HepG2 (cell line): ENCODE measurements around the gene PIK3C2B. TPM values are rescaled to one million over a fixed set of nuclear protein-coding genes. Genes with fewer than 3 reads are reported as not detected.
A peak's percentile ranks its signal among the peaks of the same experiment; 100 is the strongest.

Experiments
- DNMT3B ChIP-seq: conservative IDR thresholded peaks from 2 replicates; pipeline ENCODE4 v1.6.1; 2016; ENCODE audit warnings: missing biosample characterization, control low read depth
- HMGXB4 ChIP-seq, 2 experiments: sonication (generic) in 1 of 2; formaldehyde crosslinking in 1 of 2; IDR thresholded peaks; 2 replicates each; pipeline versions ENCODE4 v1.4.0 to v1.6.1; 2018 to 2020; ENCODE audit warnings: missing genetic modification reagents in 2 of 2, borderline replicate concordance in 1 of 2, low read depth in 1 of 2, mild to moderate bottlenecking in 1 of 2, missing biosample characterization in 1 of 2
- KAT8 ChIP-seq: IDR thresholded peaks from 2 replicates; pipeline ENCODE4 v1.6.1; 2016; ENCODE audit warnings: missing genetic modification reagents, missing compliant biosample characterization
- KLF16 ChIP-seq, 2 experiments: sonication (generic) in 1 of 2; formaldehyde crosslinking in 1 of 2; IDR thresholded peaks; 2 replicates each; pipeline versions ENCODE4 v1.6.1 to v1.8.0; 2016 to 2023; ENCODE audit warnings: missing genetic modification reagents in 2 of 2, missing compliant biosample characterization in 1 of 2
- KMT2B ChIP-seq: IDR thresholded peaks from 2 replicates; pipeline ENCODE4 v1.6.1; 2016; ENCODE audit warnings: missing genetic modification reagents, missing compliant biosample characterization
- NFIB ChIP-seq: sonication (generic); formaldehyde crosslinking; IDR thresholded peaks from 2 replicates; pipeline ENCODE4 v1.9.0; 2021; ENCODE audit warnings: missing genetic modification reagents, mild to moderate bottlenecking, borderline replicate concordance
- NR2F1 ChIP-seq, 2 experiments: fragments of 450-650 bp in 1 of 2; formaldehyde crosslinking in 1 of 2; IDR thresholded peaks; 2 replicates each; pipeline versions ENCODE4 v1.5.0 to v1.6.1; 2016 to 2020; ENCODE audit warnings: mild to moderate bottlenecking in 1 of 2, missing compliant biosample characterization in 1 of 2, missing genetic modification reagents in 1 of 2, moderate library complexity in 1 of 2
- THYN1 ChIP-seq: sonication (generic); formaldehyde crosslinking; IDR thresholded peaks from 2 replicates; pipeline ENCODE4 v1.8.1; 2023; ENCODE audit warnings: low read depth, mild to moderate bottlenecking, moderate library complexity, missing genetic modification reagents, borderline replicate concordance
- YEATS4 ChIP-seq: sonication (generic); formaldehyde crosslinking; IDR thresholded peaks from 2 replicates; pipeline ENCODE4 v1.4.0; 2020; ENCODE audit warnings: missing genetic modification reagents, borderline replicate concordance
- ZNF12 ChIP-seq: sonication (generic); formaldehyde crosslinking; IDR thresholded peaks from 2 replicates; pipeline ENCODE4 v1.5.0; 2020; ENCODE audit warnings: missing genetic modification reagents
- ZNF333 ChIP-seq: sonication (generic); formaldehyde crosslinking; IDR thresholded peaks from 2 replicates; pipeline ENCODE4 v1.4.0; 2020; ENCODE audit warnings: mild to moderate bottlenecking, missing genetic modification reagents, borderline replicate concordance
- ZNF564 ChIP-seq: sonication (generic); formaldehyde crosslinking; IDR thresholded peaks from 2 replicates; pipeline ENCODE4 v1.8.1; 2023; ENCODE audit warnings: mild to moderate bottlenecking, missing genetic modification reagents
- ZNF629 ChIP-seq: sonication (generic); formaldehyde crosslinking; conservative IDR thresholded peaks from 2 replicates; pipeline ENCODE4 v1.5.0; 2020; ENCODE audit warnings: missing genetic modification reagents
- ZNF790 ChIP-seq: sonication (generic); formaldehyde crosslinking; IDR thresholded peaks from 2 replicates; pipeline ENCODE4 v1.8.0; 2022; ENCODE audit warnings: missing genetic modification reagents, mild to moderate bottlenecking, borderline replicate concordance
- polyA plus RNA-seq, 8 experiments: library from polyadenylated mRNA; depleted of rRNA in 3 of 8; stranded (reverse) in 7 of 8; unstranded in 1 of 8; fragments of >200 nt; fragmentation: Illumina TruSeq in 4 of 8; extraction: Trizol in 4 of 8; gene quantifications; 2 replicates each; pipeline versions ENCODE4 v1.2.1 to v1.2.3, GENCODE V29; 2011 to 2016; ENCODE audit warnings: low read depth in 4 of 8, missing spikeins in 1 of 8, mixed read lengths in 1 of 8; ENCODE audit not compliant: insufficient read depth in 1 of 8
- total RNA-seq, 5 experiments: library from RNA; depleted of rRNA; stranded (reverse); fragments of >200 nt; fragmentation: Illumina TruSeq; extraction: Trizol; gene quantifications; 2 replicates each; pipeline ENCODE4 v1.2.3, GENCODE V29; 2016; ENCODE audit warnings: low read depth in 1 of 5
- TF ChIP-seq, protein P1 (sequence below): sonication (generic); formaldehyde crosslinking; IDR thresholded peaks from 2 replicates; pipeline ENCODE4 v1.5.0; 2020; ENCODE audit warnings: mild to moderate bottlenecking, missing genetic modification reagents
- TF ChIP-seq, protein P2 (sequence below): sonication (generic); formaldehyde crosslinking; IDR thresholded peaks from 2 replicates; pipeline ENCODE4 v1.5.0; 2020; ENCODE audit warnings: missing genetic modification reagents
- TF ChIP-seq, protein P3 (sequence below): IDR thresholded peaks from 2 replicates; pipeline ENCODE4 v1.6.1; 2018; ENCODE audit warnings: missing genetic modification reagents, mild to moderate bottlenecking, missing compliant biosample characterization
- TF ChIP-seq, protein P4 (sequence below): sonication (generic); formaldehyde crosslinking; IDR thresholded peaks from 2 replicates; pipeline ENCODE4 v1.4.0; 2020; ENCODE audit warnings: missing genetic modification reagents
- TF ChIP-seq, protein P5 (sequence below): IDR thresholded peaks from 2 replicates; pipeline ENCODE4 v1.6.1; 2012; ENCODE audit warnings: inconsistent platforms

Gene PIK3C2B
- total and polyA plus RNA-seq, 2 of the 13 experiments (the other 11 are each of a cell fraction or from before 2014, with no cell fraction given): 3.4 to 4.5 TPM

GRCh38 chr1:204507317-204508105, 12.9 kb upstream of the PIK3C2B start (continued):
- TF ChIP-seq, protein P1, sequence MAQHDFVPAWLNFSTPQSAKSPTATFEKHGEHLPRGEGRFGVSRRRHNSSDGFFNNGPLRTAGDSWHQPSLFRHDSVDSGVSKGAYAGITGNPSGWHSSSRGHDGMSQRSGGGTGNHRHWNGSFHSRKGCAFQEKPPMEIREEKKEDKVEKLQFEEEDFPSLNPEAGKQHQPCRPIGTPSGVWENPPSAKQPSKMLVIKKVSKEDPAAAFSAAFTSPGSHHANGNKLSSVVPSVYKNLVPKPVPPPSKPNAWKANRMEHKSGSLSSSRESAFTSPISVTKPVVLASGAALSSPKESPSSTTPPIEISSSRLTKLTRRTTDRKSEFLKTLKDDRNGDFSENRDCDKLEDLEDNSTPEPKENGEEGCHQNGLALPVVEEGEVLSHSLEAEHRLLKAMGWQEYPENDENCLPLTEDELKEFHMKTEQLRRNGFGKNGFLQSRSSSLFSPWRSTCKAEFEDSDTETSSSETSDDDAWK: no peak
- TF ChIP-seq ZNF629 (CRISPR knock-in tag) (no peak), KAT8 (no peak; the same call in 1 of the 2 replicates), ZNF564 (CRISPR knock-in tag) (no peak), THYN1 (no peak), HMGXB4 (CRISPR knock-in tag; IDR thresholded peaks at IDR 0.05; ENCODE audit: borderline replicate concordance in 1 of 2, low read depth in 1 of 2) (peak; percentile 9 to 41; a peak in 2 of 4 replicates), ZNF333 (CRISPR knock-in tag) (no peak), NFIB (no peak), KLF16 (CRISPR knock-in tag; IDR thresholded peaks at IDR 0.05) (no peak), NR2F1 (CRISPR knock-in tag; IDR thresholded peaks at IDR 0.05) (0 out of 4 replicates have a peak, but pooled peaks of 1 of the 2 experiments have one; percentile 11), ZNF790 (no peak), YEATS4 (CRISPR knock-in tag) (peak; percentile 28; the same call in 1 of the 2 replicates), DNMT3B (no peak; the same call in 1 of the 2 replicates), ZNF12 (no peak), KMT2B (CRISPR knock-in tag) (0 out of 2 replicates have a peak, but pooled peaks have one; percentile 1)
- TF ChIP-seq, protein P2, sequence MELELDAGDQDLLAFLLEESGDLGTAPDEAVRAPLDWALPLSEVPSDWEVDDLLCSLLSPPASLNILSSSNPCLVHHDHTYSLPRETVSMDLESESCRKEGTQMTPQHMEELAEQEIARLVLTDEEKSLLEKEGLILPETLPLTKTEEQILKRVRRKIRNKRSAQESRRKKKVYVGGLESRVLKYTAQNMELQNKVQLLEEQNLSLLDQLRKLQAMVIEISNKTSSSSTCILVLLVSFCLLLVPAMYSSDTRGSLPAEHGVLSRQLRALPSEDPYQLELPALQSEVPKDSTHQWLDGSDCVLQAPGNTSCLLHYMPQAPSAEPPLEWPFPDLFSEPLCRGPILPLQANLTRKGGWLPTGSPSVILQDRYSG (CRISPR knock-in tag): no peak
- TF ChIP-seq, protein P3, sequence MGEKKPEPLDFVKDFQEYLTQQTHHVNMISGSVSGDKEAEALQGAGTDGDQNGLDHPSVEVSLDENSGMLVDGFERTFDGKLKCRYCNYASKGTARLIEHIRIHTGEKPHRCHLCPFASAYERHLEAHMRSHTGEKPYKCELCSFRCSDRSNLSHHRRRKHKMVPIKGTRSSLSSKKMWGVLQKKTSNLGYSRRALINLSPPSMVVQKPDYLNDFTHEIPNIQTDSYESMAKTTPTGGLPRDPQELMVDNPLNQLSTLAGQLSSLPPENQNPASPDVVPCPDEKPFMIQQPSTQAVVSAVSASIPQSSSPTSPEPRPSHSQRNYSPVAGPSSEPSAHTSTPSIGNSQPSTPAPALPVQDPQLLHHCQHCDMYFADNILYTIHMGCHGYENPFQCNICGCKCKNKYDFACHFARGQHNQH (CRISPR knock-in tag): no peak
- TF ChIP-seq, protein P4, sequence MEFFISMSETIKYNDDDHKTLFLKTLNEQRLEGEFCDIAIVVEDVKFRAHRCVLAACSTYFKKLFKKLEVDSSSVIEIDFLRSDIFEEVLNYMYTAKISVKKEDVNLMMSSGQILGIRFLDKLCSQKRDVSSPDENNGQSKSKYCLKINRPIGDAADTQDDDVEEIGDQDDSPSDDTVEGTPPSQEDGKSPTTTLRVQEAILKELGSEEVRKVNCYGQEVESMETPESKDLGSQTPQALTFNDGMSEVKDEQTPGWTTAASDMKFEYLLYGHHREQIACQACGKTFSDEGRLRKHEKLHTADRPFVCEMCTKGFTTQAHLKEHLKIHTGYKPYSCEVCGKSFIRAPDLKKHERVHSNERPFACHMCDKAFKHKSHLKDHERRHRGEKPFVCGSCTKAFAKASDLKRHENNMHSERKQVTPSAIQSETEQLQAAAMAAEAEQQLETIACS (CRISPR knock-in tag): no peak
- TF ChIP-seq, protein P5, sequence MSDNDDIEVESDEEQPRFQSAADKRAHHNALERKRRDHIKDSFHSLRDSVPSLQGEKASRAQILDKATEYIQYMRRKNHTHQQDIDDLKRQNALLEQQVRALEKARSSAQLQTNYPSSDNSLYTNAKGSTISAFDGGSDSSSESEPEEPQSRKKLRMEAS: no peak
